Measurements from ENCODE around the gene DPP10.

The DPP10 gene

GRCh38 chr2:115569547-115569946, 1127.1 kb downstream of the DPP10 start:
- DNase-seq (ENCODE audit: low read depth): no peak

GRCh38 chr2:115572746-115573145, 1130.3 kb downstream of the DPP10 start:
- no peak for DNase-seq (ENCODE audit: low read depth)

GRCh38 chr2:115573756-115574155, 1131.3 kb downstream of the DPP10 start:
- no peak for DNase-seq (ENCODE audit: low read depth)

GRCh38 chr2:115574667-115575066, 1132.2 kb downstream of the DPP10 start:
- no peak for DNase-seq (ENCODE audit: low read depth)

- no peak for DNase-seq (ENCODE audit: low read depth)
These were observed 1138.3 kb downstream of the DPP10 start for GRCh38 chr2:115580784-115581183.

- DNase-seq (ENCODE audit: low read depth): no peak
These were observed 1142.1 kb downstream of the DPP10 start for GRCh38 chr2:115584507-115584906.

GRCh38 chr2:115596659-115597375, 1154.4 kb downstream of the DPP10 start:
- no peak for DNase-seq (ENCODE audit: low read depth)

GRCh38 chr2:115603285-115603684, 1160.8 kb downstream of the DPP10 start:
- no peak for DNase-seq (ENCODE audit: low read depth)

GRCh38 chr2:115606350-115606749, 1163.9 kb downstream of the DPP10 start:
- DNase-seq (ENCODE audit: low read depth): no peak

GRCh38 chr2:115609978-115610377, 1167.5 kb downstream of the DPP10 start:
- no peak for DNase-seq (ENCODE audit: low read depth)

- DNase-seq (ENCODE audit: low read depth): no peak
These were observed 1168.4 kb downstream of the DPP10 start for GRCh38 chr2:115610888-115611287.

- no peak for DNase-seq (ENCODE audit: low read depth)
These were observed 1181.9 kb downstream of the DPP10 start for GRCh38 chr2:115624332-115624731.

- DNase-seq (ENCODE audit: low read depth): no peak
These were observed 1192.1 kb downstream of the DPP10 start for GRCh38 chr2:115634578-115634977.

GRCh38 chr2:115635430-115635829, 1193.0 kb downstream of the DPP10 start:
- DNase-seq (ENCODE audit: low read depth): no peak

- no peak for DNase-seq (ENCODE audit: low read depth)
These were observed 1207.3 kb downstream of the DPP10 start for GRCh38 chr2:115649731-115650130.

GRCh38 chr2:115650827-115651226, 1208.4 kb downstream of the DPP10 start:
- no peak for DNase-seq (ENCODE audit: low read depth)

- no peak for DNase-seq (ENCODE audit: low read depth)
These were observed 1210.2 kb downstream of the DPP10 start for GRCh38 chr2:115652652-115653051.

- no peak for DNase-seq (ENCODE audit: low read depth)
These were observed 1211.9 kb downstream of the DPP10 start for GRCh38 chr2:115654362-115654761.

GRCh38 chr2:115678129-115678528, 1235.7 kb downstream of the DPP10 start:
- DNase-seq (ENCODE audit: low read depth): no peak

GRCh38 chr2:115684345-115684744, 1241.9 kb downstream of the DPP10 start:
- DNase-seq (ENCODE audit: low read depth): no peak

- DNase-seq (ENCODE audit: low read depth): no peak
These were observed 1249.0 kb downstream of the DPP10 start for GRCh38 chr2:115691409-115691808.

GRCh38 chr2:115694651-115695050, 1252.2 kb downstream of the DPP10 start:
- no peak for DNase-seq (ENCODE audit: low read depth)

- DNase-seq (ENCODE audit: low read depth): no peak
These were observed 1290.8 kb downstream of the DPP10 start for GRCh38 chr2:115733190-115733775.

GRCh38 chr2:115738111-115738510, 1295.7 kb downstream of the DPP10 start:
- no peak for DNase-seq (ENCODE audit: low read depth)
